ENCODE measurements around the gene BCAS4. TPM values are rescaled to one million over a fixed set of nuclear protein-coding genes. Genes with fewer than 3 reads are reported as not detected.
"Not testable (repeated sequence)": the region's sequence is repeated elsewhere in the genome, so short reads cannot be mapped to it uniquely, and the experiment has no call there.

The BCAS4 gene
- total RNA-seq, 1 experiment from 2014 or later: 34.8 TPM

GRCh38 chr20:50771419-50772080, 23.3 kb upstream of the BCAS4 start:
- H3K4me3 ChIP-seq (ENCODE audit: low read depth in 2 of 2, low read length in 2 of 2); H3K27me3 ChIP-seq (ENCODE audit: control insufficient read depth, insufficient read depth, low read length); H3K9me3 ChIP-seq (ENCODE audit: control insufficient read depth, insufficient read depth, low read depth, low read length); intact Hi-C loops (cut with micrococcal nuclease; ENCODE audit: unreplicated experiment); BruUV-seq (replicated peaks); H3K27ac ChIP-seq (ENCODE audit: low read length); DNase-seq (ENCODE audit: low read depth, low spot score); H3K36me3 ChIP-seq (ENCODE audit: control insufficient read depth, insufficient read depth, low read length); in situ Hi-C loops (cut with HindIII; ENCODE audit: low pct_unique_long_range_greater_than_20kb, low sequenced_read_pairs): not testable (repeated sequence)
- POLR2A ChIA-PET: interaction anchor here (0.7 kb wide), 1 partner anchor 77 kb away, joined by 9 read pairs; no protein-coding TSS in a partner anchor
- CTCF ChIA-PET: interaction anchor here (0.6 kb wide), 1 partner anchor 182 kb away, joined by 3 read pairs; no protein-coding TSS in a partner anchor
- H3K4me1 ChIP-seq (ENCODE audit: control insufficient read depth, insufficient read depth, low read length): peaks cover 24% of the 10 kb centered on the region
- ATAC-seq: peak; percentile 76

- Histone ChIP-seq H3K4me1 (ENCODE audit: control insufficient read depth, insufficient read depth, low read length) (peaks cover 15% of the 10 kb centered on the region; the same call in 1 of the 2 replicates), H3K4me3 (ENCODE audit: low read depth in 2 of 2, low read length in 2 of 2) (no peak overlapping the region), H3K27me3 (ENCODE audit: control insufficient read depth, insufficient read depth, low read length) (no peaks in the 10 kb centered on the region), H3K36me3 (ENCODE audit: control insufficient read depth, insufficient read depth, low read length) (no peaks in the 10 kb centered on the region), H3K9me3 (ENCODE audit: control insufficient read depth, insufficient read depth, low read depth, low read length) (no peaks in the 10 kb centered on the region), H3K27ac (ENCODE audit: low read length) (peak overlapping the region; percentile 62; the same call in 1 of the 2 replicates)
- ATAC-seq (no peak), DNase-seq (ENCODE audit: low read depth, low spot score) (no peak)
- ChIA-PET CTCF (interaction anchor here (0.6 kb wide), 1 partner anchor 127 kb away, joined by 5 read pairs; no protein-coding TSS in a partner anchor), POLR2A (interaction anchor here (0.6 to 1.0 kb wide), 2 partner anchors 15 to 334 kb away, joined by 4 to 5 read pairs; no protein-coding TSS in a partner anchor)
- intact Hi-C loops (cut with micrococcal nuclease; ENCODE audit: unreplicated experiment) (no loop called here), in situ Hi-C loops (cut with HindIII; ENCODE audit: low pct_unique_long_range_greater_than_20kb, low sequenced_read_pairs) (no loop called here)
- TF ChIP-seq, protein P1, sequence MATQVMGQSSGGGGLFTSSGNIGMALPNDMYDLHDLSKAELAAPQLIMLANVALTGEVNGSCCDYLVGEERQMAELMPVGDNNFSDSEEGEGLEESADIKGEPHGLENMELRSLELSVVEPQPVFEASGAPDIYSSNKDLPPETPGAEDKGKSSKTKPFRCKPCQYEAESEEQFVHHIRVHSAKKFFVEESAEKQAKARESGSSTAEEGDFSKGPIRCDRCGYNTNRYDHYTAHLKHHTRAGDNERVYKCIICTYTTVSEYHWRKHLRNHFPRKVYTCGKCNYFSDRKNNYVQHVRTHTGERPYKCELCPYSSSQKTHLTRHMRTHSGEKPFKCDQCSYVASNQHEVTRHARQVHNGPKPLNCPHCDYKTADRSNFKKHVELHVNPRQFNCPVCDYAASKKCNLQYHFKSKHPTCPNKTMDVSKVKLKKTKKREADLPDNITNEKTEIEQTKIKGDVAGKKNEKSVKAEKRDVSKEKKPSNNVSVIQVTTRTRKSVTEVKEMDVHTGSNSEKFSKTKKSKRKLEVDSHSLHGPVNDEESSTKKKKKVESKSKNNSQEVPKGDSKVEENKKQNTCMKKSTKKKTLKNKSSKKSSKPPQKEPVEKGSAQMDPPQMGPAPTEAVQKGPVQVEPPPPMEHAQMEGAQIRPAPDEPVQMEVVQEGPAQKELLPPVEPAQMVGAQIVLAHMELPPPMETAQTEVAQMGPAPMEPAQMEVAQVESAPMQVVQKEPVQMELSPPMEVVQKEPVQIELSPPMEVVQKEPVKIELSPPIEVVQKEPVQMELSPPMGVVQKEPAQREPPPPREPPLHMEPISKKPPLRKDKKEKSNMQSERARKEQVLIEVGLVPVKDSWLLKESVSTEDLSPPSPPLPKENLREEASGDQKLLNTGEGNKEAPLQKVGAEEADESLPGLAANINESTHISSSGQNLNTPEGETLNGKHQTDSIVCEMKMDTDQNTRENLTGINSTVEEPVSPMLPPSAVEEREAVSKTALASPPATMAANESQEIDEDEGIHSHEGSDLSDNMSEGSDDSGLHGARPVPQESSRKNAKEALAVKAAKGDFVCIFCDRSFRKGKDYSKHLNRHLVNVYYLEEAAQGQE (IDR thresholded peaks at IDR 0.05; ENCODE audit: insufficient read depth in 1 of 2, low read depth in 2 of 2, low read length in 1 of 2): no peak
- TF ChIP-seq POLR2AphosphoS5 (IDR thresholded peaks at IDR 0.05; ENCODE audit: low read depth, low read length): no peak
- TF ChIP-seq, protein P2, sequence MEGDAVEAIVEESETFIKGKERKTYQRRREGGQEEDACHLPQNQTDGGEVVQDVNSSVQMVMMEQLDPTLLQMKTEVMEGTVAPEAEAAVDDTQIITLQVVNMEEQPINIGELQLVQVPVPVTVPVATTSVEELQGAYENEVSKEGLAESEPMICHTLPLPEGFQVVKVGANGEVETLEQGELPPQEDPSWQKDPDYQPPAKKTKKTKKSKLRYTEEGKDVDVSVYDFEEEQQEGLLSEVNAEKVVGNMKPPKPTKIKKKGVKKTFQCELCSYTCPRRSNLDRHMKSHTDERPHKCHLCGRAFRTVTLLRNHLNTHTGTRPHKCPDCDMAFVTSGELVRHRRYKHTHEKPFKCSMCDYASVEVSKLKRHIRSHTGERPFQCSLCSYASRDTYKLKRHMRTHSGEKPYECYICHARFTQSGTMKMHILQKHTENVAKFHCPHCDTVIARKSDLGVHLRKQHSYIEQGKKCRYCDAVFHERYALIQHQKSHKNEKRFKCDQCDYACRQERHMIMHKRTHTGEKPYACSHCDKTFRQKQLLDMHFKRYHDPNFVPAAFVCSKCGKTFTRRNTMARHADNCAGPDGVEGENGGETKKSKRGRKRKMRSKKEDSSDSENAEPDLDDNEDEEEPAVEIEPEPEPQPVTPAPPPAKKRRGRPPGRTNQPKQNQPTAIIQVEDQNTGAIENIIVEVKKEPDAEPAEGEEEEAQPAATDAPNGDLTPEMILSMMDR (IDR thresholded peaks at IDR 0.05): no peak
- no peak for TF ChIP-seq SIN3A (IDR thresholded peaks at IDR 0.05; ENCODE audit: borderline replicate concordance, insufficient read depth, low read depth, low read length)
- no peak for TF ChIP-seq TCF7L2 (IDR thresholded peaks at IDR 0.05; ENCODE audit: low read depth, low read length)
- no TSS peak for BruUV-seq (replicated peaks)
Measured at GRCh38 chr20:50772420-50773185, 22.3 kb upstream of the BCAS4 start.

All from Panc1 (cell line).